OCI-LY3 (cell line): ENCODE data around the gene PTCD1.

Experiments
- EZH2phosphoT487 ChIP-seq: fragments of 200-600 bp; shearing (Covaris generic); IDR thresholded peaks from 2 replicates; pipeline ENCODE4 v1.6.1; 2018; ENCODE audit warnings: antibody characterized with exemption, mixed run types, low read depth
- TF ChIP-seq, protein P1 (sequence below): fragments of 200-600, 300-600 bp; sonication (generic); IDR thresholded peaks from 2 replicates; pipeline ENCODE4 v1.5.1; 2014; ENCODE audit warnings: antibody characterized with exemption, low read length, low read depth

GRCh38 chr7:99375070-99375807 is 63.4 kb downstream of the PTCD1 start:
- no peak for TF ChIP-seq EZH2phosphoT487
- TF ChIP-seq, protein P1, sequence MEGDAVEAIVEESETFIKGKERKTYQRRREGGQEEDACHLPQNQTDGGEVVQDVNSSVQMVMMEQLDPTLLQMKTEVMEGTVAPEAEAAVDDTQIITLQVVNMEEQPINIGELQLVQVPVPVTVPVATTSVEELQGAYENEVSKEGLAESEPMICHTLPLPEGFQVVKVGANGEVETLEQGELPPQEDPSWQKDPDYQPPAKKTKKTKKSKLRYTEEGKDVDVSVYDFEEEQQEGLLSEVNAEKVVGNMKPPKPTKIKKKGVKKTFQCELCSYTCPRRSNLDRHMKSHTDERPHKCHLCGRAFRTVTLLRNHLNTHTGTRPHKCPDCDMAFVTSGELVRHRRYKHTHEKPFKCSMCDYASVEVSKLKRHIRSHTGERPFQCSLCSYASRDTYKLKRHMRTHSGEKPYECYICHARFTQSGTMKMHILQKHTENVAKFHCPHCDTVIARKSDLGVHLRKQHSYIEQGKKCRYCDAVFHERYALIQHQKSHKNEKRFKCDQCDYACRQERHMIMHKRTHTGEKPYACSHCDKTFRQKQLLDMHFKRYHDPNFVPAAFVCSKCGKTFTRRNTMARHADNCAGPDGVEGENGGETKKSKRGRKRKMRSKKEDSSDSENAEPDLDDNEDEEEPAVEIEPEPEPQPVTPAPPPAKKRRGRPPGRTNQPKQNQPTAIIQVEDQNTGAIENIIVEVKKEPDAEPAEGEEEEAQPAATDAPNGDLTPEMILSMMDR, result no peak
